ENCODE results near the gene PRADC1.

- no peak for TF ChIP-seq CTCF (IDR thresholded peaks at IDR 0.05 in 4 of 5, conservative IDR thresholded peaks at IDR 0.05 in 1 of 5)
- TF ChIP-seq POLR2A (IDR thresholded peaks at IDR 0.05): no peak
Observed at GRCh38 chr2:73257425-73258125, 24.5 kb upstream of the PRADC1 start.
